NCI-H2171 (cell line): ENCODE results near the gene PRXL2C.
A peak's percentile ranks its signal among the peaks of the same experiment; 100 is the strongest.
"Not testable (repeated sequence)": the region's sequence is repeated elsewhere in the genome, so short reads cannot be mapped to it uniquely, and the experiment has no call there.

Experiments
- DNase-seq: peaks from one replicate; lab custom pipeline; 2025; lab: John Stamatoyannopoulos, UW

The PRXL2C gene

GRCh38 chr9:96649620-96650324 lies 5.3 kb downstream of the PRXL2C start:
- no peak for DNase-seq

GRCh38 chr9:96646081-96646991 lies 8.8 kb downstream of the PRXL2C start:
- peak; percentile 61 for DNase-seq

GRCh38 chr9:96644137-96644536 lies 11.0 kb downstream of the PRXL2C start:
- no peak for DNase-seq

GRCh38 chr9:96641514-96641913 lies 13.6 kb downstream of the PRXL2C start:
- no peak for DNase-seq

- no peak for DNase-seq
These were observed 16.3 kb downstream of the PRXL2C start for GRCh38 chr9:96638606-96639364.

GRCh38 chr9:96636368-96636767 lies 18.7 kb downstream of the PRXL2C start:
- DNase-seq, result no peak

- DNase-seq, result not testable (repeated sequence)
These were observed 21.5 kb downstream of the PRXL2C start for GRCh38 chr9:96633579-96633978.

GRCh38 chr9:96626912-96627311 lies 28.2 kb downstream of the PRXL2C start:
- no peak for DNase-seq

GRCh38 chr9:96621618-96622017 lies 33.5 kb downstream of the PRXL2C start:
- DNase-seq, result no peak

GRCh38 chr9:96620832-96621269 lies 34.3 kb downstream of the PRXL2C start:
- no peak for DNase-seq

- no peak for DNase-seq
These were observed 35.0 kb downstream of the PRXL2C start for GRCh38 chr9:96620181-96620514.

- DNase-seq, result peak; percentile 92
These were observed 35.5 kb downstream of the PRXL2C start, which contains the start of gene CDC14B for GRCh38 chr9:96619491-96620180. Gene CDC14B (minus strand): TSS chr9:96619843. CDS start chr9:96619378, 465 bp downstream.

- no peak for DNase-seq
These were observed 36.0 kb downstream of the PRXL2C start for GRCh38 chr9:96619124-96619465.

- no peak for DNase-seq
These were observed 36.7 kb downstream of the PRXL2C start for GRCh38 chr9:96618209-96619123.

GRCh38 chr9:96617439-96618185 lies 37.5 kb downstream of the PRXL2C start:
- DNase-seq, result no peak

GRCh38 chr9:96616817-96617438 lies 38.2 kb downstream of the PRXL2C start:
- DNase-seq, result no peak

- no peak for DNase-seq
These were observed 39.7 kb downstream of the PRXL2C start for GRCh38 chr9:96615411-96615810.

GRCh38 chr9:96614664-96615063 lies 40.5 kb downstream of the PRXL2C start:
- not testable (repeated sequence) for DNase-seq

- no peak for DNase-seq
These were observed 42.0 kb downstream of the PRXL2C start for GRCh38 chr9:96612966-96613589.
